ENCODE results near the gene ZBTB18.
"Not testable (repeated sequence)": the region's sequence is repeated elsewhere in the genome, so short reads cannot be mapped to it uniquely, and the experiment has no call there.

ZBTB18 gene

GRCh38 chr1:244035358-244035757, 15.7 kb upstream of the ZBTB18 start:
- no peak overlapping the region for H3K27ac ChIP-seq (ENCODE audit: low read depth, low read length)
- H3K27me3 ChIP-seq (ENCODE audit: control insufficient read depth in 1 of 2, insufficient read depth in 2 of 2, low read length in 2 of 2) = no peaks in the 10 kb centered on the region
- no peaks in the 10 kb centered on the region for H3K36me3 ChIP-seq (ENCODE audit: control insufficient read depth in 1 of 2, insufficient read depth in 2 of 2, low read length in 2 of 2)
- no peaks in the 10 kb centered on the region for H3K9me3 ChIP-seq (ENCODE audit: control insufficient read depth in 1 of 2, low read length in 2 of 2)
- no peak overlapping the region for H3K4me3 ChIP-seq (ENCODE audit: low read depth in 1 of 2, low read length in 2 of 2)
- H3K9ac ChIP-seq (ENCODE audit: low read depth in 1 of 2, low read length in 2 of 2) = no peak overlapping the region
- no peaks in the 10 kb centered on the region for H3K4me1 ChIP-seq (ENCODE audit: control insufficient read depth in 1 of 2, insufficient read depth in 2 of 2, low read length in 2 of 2)

GRCh38 chr1:244037252-244037651, 13.8 kb upstream of the ZBTB18 start:
- no peaks in the 10 kb centered on the region for H3K9me3 ChIP-seq (ENCODE audit: control insufficient read depth in 1 of 2, low read length in 2 of 2)
- H3K27ac ChIP-seq (ENCODE audit: low read depth, low read length) = no peak overlapping the region
- H3K27me3 ChIP-seq (ENCODE audit: control insufficient read depth in 1 of 2, insufficient read depth in 2 of 2, low read length in 2 of 2) = no peaks in the 10 kb centered on the region
- H3K4me1 ChIP-seq (ENCODE audit: control insufficient read depth in 1 of 2, insufficient read depth in 2 of 2, low read length in 2 of 2) = no peaks in the 10 kb centered on the region
- H3K36me3 ChIP-seq (ENCODE audit: control insufficient read depth in 1 of 2, insufficient read depth in 2 of 2, low read length in 2 of 2) = no peaks in the 10 kb centered on the region
- H3K4me3 ChIP-seq (ENCODE audit: low read depth in 1 of 2, low read length in 2 of 2) = no peak overlapping the region
- H3K9ac ChIP-seq (ENCODE audit: low read depth in 1 of 2, low read length in 2 of 2) = no peak overlapping the region

GRCh38 chr1:244041466-244042120, 9.5 kb upstream of the ZBTB18 start:
- no peak overlapping the region for H3K27ac ChIP-seq (ENCODE audit: low read depth, low read length)
- no peaks in the 10 kb centered on the region for H3K27me3 ChIP-seq (ENCODE audit: control insufficient read depth in 1 of 2, insufficient read depth in 2 of 2, low read length in 2 of 2)
- H3K9me3 ChIP-seq (ENCODE audit: control insufficient read depth in 1 of 2, low read length in 2 of 2) = no peaks in the 10 kb centered on the region
- H3K36me3 ChIP-seq (ENCODE audit: control insufficient read depth in 1 of 2, insufficient read depth in 2 of 2, low read length in 2 of 2) = no peaks in the 10 kb centered on the region
- H3K9ac ChIP-seq (ENCODE audit: low read depth in 1 of 2, low read length in 2 of 2) = no peak overlapping the region
- H3K4me1 ChIP-seq (ENCODE audit: control insufficient read depth in 1 of 2, insufficient read depth in 2 of 2, low read length in 2 of 2) = peaks cover 0 to 1% of the 10 kb centered on the region in 2 donors
- H3K4me3 ChIP-seq (ENCODE audit: low read depth in 1 of 2, low read length in 2 of 2) = no peak overlapping the region

- Histone ChIP-seq H3K4me3 (ENCODE audit: low read depth in 1 of 2, low read length in 2 of 2) (no peak overlapping the region), H3K9ac (ENCODE audit: low read depth in 1 of 2, low read length in 2 of 2) (no peak overlapping the region), H3K36me3 (ENCODE audit: control insufficient read depth in 1 of 2, insufficient read depth in 2 of 2, low read length in 2 of 2) (no peaks in the 10 kb centered on the region), H3K27ac (ENCODE audit: low read depth, low read length) (no peak overlapping the region), H3K9me3 (ENCODE audit: control insufficient read depth in 1 of 2, low read length in 2 of 2) (no peaks in the 10 kb centered on the region), H3K4me1 (ENCODE audit: control insufficient read depth in 1 of 2, insufficient read depth in 2 of 2, low read length in 2 of 2) (peaks cover 4% of the 10 kb centered on the region in 2 donors), H3K27me3 (ENCODE audit: control insufficient read depth in 1 of 2, insufficient read depth in 2 of 2, low read length in 2 of 2) (no peaks in the 10 kb centered on the region)
These were observed 8.8 kb upstream of the ZBTB18 start for GRCh38 chr1:244042293-244042692.

- Histone ChIP-seq H3K4me1 (ENCODE audit: control insufficient read depth in 1 of 2, insufficient read depth in 2 of 2, low read length in 2 of 2) (peaks cover 4% of the 10 kb centered on the region in 2 donors), H3K27ac (ENCODE audit: low read depth, low read length) (no peak overlapping the region), H3K9me3 (ENCODE audit: control insufficient read depth in 1 of 2, low read length in 2 of 2) (no peaks in the 10 kb centered on the region), H3K4me3 (ENCODE audit: low read depth in 1 of 2, low read length in 2 of 2) (no peak overlapping the region), H3K9ac (ENCODE audit: low read depth in 1 of 2, low read length in 2 of 2) (no peak overlapping the region), H3K36me3 (ENCODE audit: control insufficient read depth in 1 of 2, insufficient read depth in 2 of 2, low read length in 2 of 2) (no peaks in the 10 kb centered on the region), H3K27me3 (ENCODE audit: control insufficient read depth in 1 of 2, insufficient read depth in 2 of 2, low read length in 2 of 2) (no peaks in the 10 kb centered on the region)
These were observed 6.7 kb upstream of the ZBTB18 start for GRCh38 chr1:244044423-244044822.

- H3K9me3 ChIP-seq (ENCODE audit: control insufficient read depth in 1 of 2, low read length in 2 of 2); H3K36me3 ChIP-seq (ENCODE audit: control insufficient read depth in 1 of 2, insufficient read depth in 2 of 2, low read length in 2 of 2); H3K27ac ChIP-seq (ENCODE audit: low read depth, low read length); H3K27me3 ChIP-seq (ENCODE audit: control insufficient read depth in 1 of 2, insufficient read depth in 2 of 2, low read length in 2 of 2); H3K9ac ChIP-seq (ENCODE audit: low read depth in 1 of 2, low read length in 2 of 2): not testable (repeated sequence)
- Histone ChIP-seq H3K4me1 (ENCODE audit: control insufficient read depth in 1 of 2, insufficient read depth in 2 of 2, low read length in 2 of 2) (peaks cover 11 to 17% of the 10 kb centered on the region in 2 donors), H3K4me3 (ENCODE audit: low read depth in 1 of 2, low read length in 2 of 2) (peak overlapping the region in 1 of 2 donors; percentile 92)
These were observed 4.8 kb upstream of the ZBTB18 start for GRCh38 chr1:244046254-244046653.

GRCh38 chr1:244046907-244047611, 4.0 kb upstream of the ZBTB18 start:
- peak overlapping the region; percentile 99 for H3K27ac ChIP-seq (ENCODE audit: low read depth, low read length)
- peak overlapping the region; percentile 90 to 92 for H3K4me3 ChIP-seq (ENCODE audit: low read depth in 1 of 2, low read length in 2 of 2)
- H3K9me3 ChIP-seq (ENCODE audit: control insufficient read depth in 1 of 2, low read length in 2 of 2) = no peaks in the 10 kb centered on the region
- H3K36me3 ChIP-seq (ENCODE audit: control insufficient read depth in 1 of 2, insufficient read depth in 2 of 2, low read length in 2 of 2) = no peaks in the 10 kb centered on the region
- H3K4me1 ChIP-seq (ENCODE audit: control insufficient read depth in 1 of 2, insufficient read depth in 2 of 2, low read length in 2 of 2) = peaks cover 15 to 23% of the 10 kb centered on the region in 2 donors
- no peaks in the 10 kb centered on the region for H3K27me3 ChIP-seq (ENCODE audit: control insufficient read depth in 1 of 2, insufficient read depth in 2 of 2, low read length in 2 of 2)
- peak overlapping the region; percentile 95 to 97 for H3K9ac ChIP-seq (ENCODE audit: low read depth in 1 of 2, low read length in 2 of 2)

GRCh38 chr1:244047621-244048255, 3.3 kb upstream of the ZBTB18 start:
- H3K9ac ChIP-seq (ENCODE audit: low read depth in 1 of 2, low read length in 2 of 2) = peak overlapping the region; percentile 95 to 97
- no peaks in the 10 kb centered on the region for H3K27me3 ChIP-seq (ENCODE audit: control insufficient read depth in 1 of 2, insufficient read depth in 2 of 2, low read length in 2 of 2)
- H3K36me3 ChIP-seq (ENCODE audit: control insufficient read depth in 1 of 2, insufficient read depth in 2 of 2, low read length in 2 of 2) = no peaks in the 10 kb centered on the region
- H3K9me3 ChIP-seq (ENCODE audit: control insufficient read depth in 1 of 2, low read length in 2 of 2) = no peaks in the 10 kb centered on the region
- H3K4me3 ChIP-seq (ENCODE audit: low read depth in 1 of 2, low read length in 2 of 2) = peak overlapping the region; percentile 90 to 92
- peak overlapping the region; percentile 99 for H3K27ac ChIP-seq (ENCODE audit: low read depth, low read length)
- peaks cover 22 to 30% of the 10 kb centered on the region in 2 donors for H3K4me1 ChIP-seq (ENCODE audit: control insufficient read depth in 1 of 2, insufficient read depth in 2 of 2, low read length in 2 of 2)

- Histone ChIP-seq H3K27me3 (ENCODE audit: control insufficient read depth in 1 of 2, insufficient read depth in 2 of 2, low read length in 2 of 2) (no peaks in the 10 kb centered on the region), H3K4me3 (ENCODE audit: low read depth in 1 of 2, low read length in 2 of 2) (no peak overlapping the region), H3K4me1 (ENCODE audit: control insufficient read depth in 1 of 2, insufficient read depth in 2 of 2, low read length in 2 of 2) (peaks cover 24 to 35% of the 10 kb centered on the region in 2 donors), H3K27ac (ENCODE audit: low read depth, low read length) (no peak overlapping the region), H3K9me3 (ENCODE audit: control insufficient read depth in 1 of 2, low read length in 2 of 2) (no peaks in the 10 kb centered on the region), H3K9ac (ENCODE audit: low read depth in 1 of 2, low read length in 2 of 2) (peak overlapping the region in 1 of 2 donors; percentile 97), H3K36me3 (ENCODE audit: control insufficient read depth in 1 of 2, insufficient read depth in 2 of 2, low read length in 2 of 2) (peaks cover 0 to under 1% of the 10 kb centered on the region in 2 donors)
These were observed 2.6 kb upstream of the ZBTB18 start for GRCh38 chr1:244048256-244049161.

Data from duodenal mucosa (tissue), 2 donors.